ENCODE data around the gene APPL2.

The APPL2 gene

GRCh38 chr12:105235732-105236476, at the start of gene APPL2:
TSS of gene APPL2 (minus strand) at chr12:105236174. CDS start at chr12:105236012, 162 bp downstream.
- DNase-seq = peak; percentile 88
- peak; percentile 86 for ATAC-seq

- no peak for DNase-seq
- ATAC-seq = no peak
These were observed 49.4 kb upstream of the APPL2 start for GRCh38 chr12:105285378-105285777.

GRCh38 chr12:105281694-105282049, 45.7 kb upstream of the APPL2 start:
- DNase-seq = no peak

GRCh38 chr12:105280966-105281693, 45.2 kb upstream of the APPL2 start:
- ATAC-seq = no peak
- no peak for DNase-seq

More at GRCh38 chr12:105281694-105282049, 45.7 kb upstream of the APPL2 start:
- ATAC-seq = no peak

GRCh38 chr12:105279460-105280056, 43.6 kb upstream of the APPL2 start:
- peak; percentile 35 for DNase-seq

GRCh38 chr12:105278043-105278697, 42.2 kb upstream of the APPL2 start:
- no peak for DNase-seq

More at GRCh38 chr12:105279460-105280056, 43.6 kb upstream of the APPL2 start:
- peak; percentile 46 for ATAC-seq

GRCh38 chr12:105275997-105276733, 40.2 kb upstream of the APPL2 start:
- ATAC-seq = no peak
- no peak for DNase-seq

More at GRCh38 chr12:105278043-105278697, 42.2 kb upstream of the APPL2 start:
- no peak for ATAC-seq

- ATAC-seq = no peak
- DNase-seq = no peak
These were observed 38.6 kb upstream of the APPL2 start for GRCh38 chr12:105274571-105274970.

GRCh38 chr12:105273601-105274000, 37.6 kb upstream of the APPL2 start:
- ATAC-seq (no peak), DNase-seq (no peak)

GRCh38 chr12:105272814-105273416, 36.9 kb upstream of the APPL2 start:
- ATAC-seq (no peak), DNase-seq (no peak)

GRCh38 chr12:105272152-105272551, 36.2 kb upstream of the APPL2 start:
- ATAC-seq = no peak

GRCh38 chr12:105271364-105271763, 35.4 kb upstream of the APPL2 start:
- DNase-seq = no peak
- no peak for ATAC-seq

More at GRCh38 chr12:105272152-105272551, 36.2 kb upstream of the APPL2 start:
- no peak for DNase-seq

- DNase-seq (no peak), ATAC-seq (no peak)
These were observed 34.8 kb upstream of the APPL2 start for GRCh38 chr12:105270671-105271255.

- no peak for DNase-seq
- ATAC-seq = no peak
These were observed 31.7 kb upstream of the APPL2 start for GRCh38 chr12:105267711-105268110.

- DNase-seq (no peak), ATAC-seq (no peak)
These were observed 28.8 kb upstream of the APPL2 start for GRCh38 chr12:105264771-105265170.

GRCh38 chr12:105262461-105263184, 26.6 kb upstream of the APPL2 start:
- ATAC-seq (no peak), DNase-seq (no peak)

- DNase-seq = no peak
- no peak for ATAC-seq
These were observed 25.0 kb upstream of the APPL2 start for GRCh38 chr12:105261010-105261409.

- ATAC-seq (no peak), DNase-seq (no peak)
These were observed 23.3 kb upstream of the APPL2 start for GRCh38 chr12:105259226-105259625.

- no peak for ATAC-seq
- DNase-seq = no peak
These were observed 21.4 kb upstream of the APPL2 start for GRCh38 chr12:105257321-105257728.

GRCh38 chr12:105256921-105257320, 20.9 kb upstream of the APPL2 start:
- ATAC-seq (no peak), DNase-seq (no peak)
